Mononuclear cell (primary cell): Measurements from ENCODE around the gene THSD4. TPM values are rescaled to one million over a fixed set of nuclear protein-coding genes. Genes with fewer than 3 reads are reported as not detected.

Experiments
- total RNA-seq: library from RNA; depleted of rRNA; stranded (reverse); fragments of >200 nt; gene quantifications from one replicate; pipeline ENCODE4 v1.2.3, GENCODE V29; 2012

The THSD4 gene
- total RNA-seq, 1 donor, result 0.10 TPM

Other genes with a start within 250 kb of the THSD4 start
- gene THAP10, start 223.0 kb upstream of the THSD4 start, total RNA-seq, result 0.10 TPM
- gene LRRC49, start 222.6 kb upstream of the THSD4 start, total RNA-seq, result 0.21 TPM